Trophoblast cell (in vitro differentiated cells and primary cell): ENCODE results near the gene IQCH.
"Not testable (repeated sequence)": the region's sequence is repeated elsewhere in the genome, so short reads cannot be mapped to it uniquely, and the experiment has no call there.

Experiments
- DNase-seq, 2 donors: peaks; one replicate each; pipeline ENCODE4 v3.0.0-alpha.2; 2016
- H2AFZ ChIP-seq: 2 replicates; pipeline ENCODE4 v1.6.1; 2013; ENCODE audit warnings: low read length, moderate library complexity, mild to moderate bottlenecking; ENCODE audit not compliant: insufficient read depth, poor library complexity
- H2AK5ac ChIP-seq: 2 replicates; pipeline ENCODE4 v1.6.1; 2013; ENCODE audit warnings: mild to moderate bottlenecking, low read length
- H2BK120ac ChIP-seq: 2 replicates; pipeline ENCODE4 v1.6.1; 2013; ENCODE audit warnings: low read length, mild to moderate bottlenecking, moderate library complexity; ENCODE audit not compliant: insufficient read depth, poor library complexity
- H2BK12ac ChIP-seq: 2 replicates; pipeline ENCODE4 v1.6.1; 2013; ENCODE audit warnings: mild to moderate bottlenecking, low read length, moderate library complexity
- H2BK5ac ChIP-seq: 2 replicates; pipeline ENCODE4 v1.6.1; 2013; ENCODE audit warnings: low read length, low read depth, moderate library complexity, mild to moderate bottlenecking; ENCODE audit not compliant: poor library complexity
- H3K14ac ChIP-seq: 2 replicates; pipeline ENCODE4 v1.6.1; 2013; ENCODE audit warnings: mild to moderate bottlenecking, low read length
- H3K18ac ChIP-seq: 2 replicates; pipeline ENCODE4 v1.6.1; 2013; ENCODE audit warnings: mild to moderate bottlenecking, low read length
- H3K23ac ChIP-seq: 2 replicates; pipeline ENCODE4 v1.6.1; 2013; ENCODE audit warnings: low read length
- H3K27ac ChIP-seq: 2 replicates; pipeline ENCODE4 v1.5.1; 2013; ENCODE audit warnings: low read depth, mild to moderate bottlenecking, inconsistent platforms, low read length, moderate library complexity
- H3K27me3 ChIP-seq: 2 replicates; pipeline ENCODE4 v1.6.1; 2013; ENCODE audit warnings: inconsistent platforms, mild to moderate bottlenecking, low read length, moderate library complexity; ENCODE audit not compliant: insufficient read depth
- H3K36me3 ChIP-seq, 2 experiments: 1 replicate in 1 of 2; 2 replicates in 1 of 2; pipeline ENCODE4 v1.6.1; 2013; ENCODE audit warnings: low read length in 2 of 2, mild to moderate bottlenecking in 2 of 2, moderate library complexity in 1 of 2; ENCODE audit not compliant: insufficient read depth in 2 of 2, control insufficient read depth in 1 of 2
- H3K4ac ChIP-seq: 2 replicates; pipeline ENCODE4 v1.6.1; 2013; ENCODE audit warnings: low read depth, mild to moderate bottlenecking, low read length, moderate library complexity
- H3K4me1 ChIP-seq, 2 experiments: 1 replicate in 1 of 2; 2 replicates in 1 of 2; pipeline ENCODE4 v1.6.1; 2013; ENCODE audit warnings: low read length in 2 of 2, mild to moderate bottlenecking in 2 of 2, moderate library complexity in 1 of 2; ENCODE audit not compliant: insufficient read depth in 2 of 2, control insufficient read depth in 1 of 2
- H3K4me2 ChIP-seq: 2 replicates; pipeline ENCODE4 v1.6.1; 2013; ENCODE audit warnings: inconsistent platforms, mild to moderate bottlenecking, low read length, moderate library complexity
- H3K4me3 ChIP-seq: 2 replicates; pipeline ENCODE4 v1.5.1; 2013; ENCODE audit warnings: mild to moderate bottlenecking, low read depth, low read length, inconsistent platforms
- H3K79me1 ChIP-seq: one replicate; pipeline ENCODE4 v1.6.1; 2013; ENCODE audit warnings: low read length
- H3K79me2 ChIP-seq: 2 replicates; pipeline ENCODE4 v1.6.1; 2013; ENCODE audit warnings: low read length, mild to moderate bottlenecking; ENCODE audit not compliant: control insufficient read depth, insufficient read depth, poor library complexity
- H3K9ac ChIP-seq: 2 replicates; pipeline ENCODE4 v1.6.1; 2013; ENCODE audit warnings: mild to moderate bottlenecking, low read length
- H3K9me3 ChIP-seq: 2 replicates; pipeline ENCODE4 v1.6.1; 2013; ENCODE audit warnings: low read depth, mild to moderate bottlenecking, control low read depth, inconsistent platforms, low read length; ENCODE audit not compliant: insufficient read depth
- H4K12ac ChIP-seq: 2 replicates; pipeline ENCODE4 v1.6.1; 2013; ENCODE audit warnings: low read depth, mild to moderate bottlenecking, low read length, moderate library complexity
- H4K8ac ChIP-seq: 2 replicates; pipeline ENCODE4 v1.6.1; 2013; ENCODE audit warnings: low read depth, mild to moderate bottlenecking, low read length, moderate library complexity
- H4K91ac ChIP-seq: one replicate; pipeline ENCODE4 v1.6.1; 2013; ENCODE audit warnings: low read depth, mild to moderate bottlenecking, low read length, moderate library complexity
- WGBS: extraction: QIAGEN DNeasy Blood & Tissue Kit; methylation state at CpG from one replicate; pipeline ENCODE4 v1.1.7; 2013; ENCODE audit warnings: missing lambda C conversion rate; ENCODE audit not compliant: insufficient read length, insufficient coverage; ENCODE audit errors: extremely low coverage; 5-methylcytosine and 5-hydroxymethylcytosine counted together

The IQCH gene

GRCh38 chr15:67281714-67282113 is 27.1 kb downstream of the IQCH start:
- Histone ChIP-seq H3K18ac (no peak overlapping the region), H3K9ac (peak overlapping the region; percentile 53)

GRCh38 chr15:67285625-67286024 is 31.0 kb downstream of the IQCH start:
- H2BK12ac ChIP-seq, H2BK5ac ChIP-seq: not testable (repeated sequence)

More at GRCh38 chr15:67281714-67282113, 27.1 kb downstream of the IQCH start:
- Histone ChIP-seq H2AK5ac (no peak overlapping the region), H2AFZ (no peak overlapping the region), H3K4me3 (no peak overlapping the region), H3K27me3 (no peaks in the 10 kb centered on the region), H3K4me1 (no peaks in the 10 kb centered on the region), H4K8ac (no peak overlapping the region), H4K12ac (no peak overlapping the region), H3K4me2 (no peak overlapping the region), H2BK5ac (no peak overlapping the region), H3K14ac (no peak overlapping the region), H3K27ac (no peak overlapping the region), H3K79me1 (no peaks in the 10 kb centered on the region), H2BK120ac (no peak overlapping the region), H3K4ac (no peak overlapping the region), H2BK12ac (no peak overlapping the region), H3K79me2 (no peaks in the 10 kb centered on the region), H3K23ac (no peak overlapping the region), H4K91ac (no peak overlapping the region), H3K9me3 (no peaks in the 10 kb centered on the region), H3K36me3 (no peaks in the 10 kb centered on the region)
- WGBS = no CpG with 5 or more reads among the region's 1 CpG
- DNase-seq = no peak

GRCh38 chr15:67286400-67286799 is 31.8 kb downstream of the IQCH start:
- not testable (repeated sequence) for H3K27me3 ChIP-seq, H4K91ac ChIP-seq, H3K4ac ChIP-seq, H2BK120ac ChIP-seq, H3K27ac ChIP-seq, H3K9me3 ChIP-seq, H3K4me1 ChIP-seq, H3K4me2 ChIP-seq, H3K4me3 ChIP-seq, H2BK5ac ChIP-seq, H3K9ac ChIP-seq, DNase-seq, H2AK5ac ChIP-seq, H4K12ac ChIP-seq, H3K14ac ChIP-seq, H3K36me3 ChIP-seq, H3K79me1 ChIP-seq, H3K23ac ChIP-seq, H3K18ac ChIP-seq, H2AFZ ChIP-seq, H4K8ac ChIP-seq, H2BK12ac ChIP-seq, H3K79me2 ChIP-seq
- WGBS = no CpG with 5 or more reads among the region's 6 CpGs

More at GRCh38 chr15:67285625-67286024, 31.0 kb downstream of the IQCH start:
- H3K27ac ChIP-seq, H3K79me1 ChIP-seq, H2BK120ac ChIP-seq, H3K4me1 ChIP-seq, H3K14ac ChIP-seq, H3K23ac ChIP-seq, H2AK5ac ChIP-seq, DNase-seq, H3K4ac ChIP-seq, H4K12ac ChIP-seq, H3K79me2 ChIP-seq, H3K9me3 ChIP-seq, H3K4me3 ChIP-seq, H3K18ac ChIP-seq, H4K91ac ChIP-seq, H2AFZ ChIP-seq, H3K4me2 ChIP-seq, H4K8ac ChIP-seq, H3K36me3 ChIP-seq, H3K27me3 ChIP-seq, H3K9ac ChIP-seq: not testable (repeated sequence)

GRCh38 chr15:67290319-67290718 is 35.7 kb downstream of the IQCH start:
- H3K27me3 ChIP-seq = no peaks in the 10 kb centered on the region
- H3K9me3 ChIP-seq = no peaks in the 10 kb centered on the region
- no peak overlapping the region for H4K8ac ChIP-seq
- no peaks in the 10 kb centered on the region for H3K79me2 ChIP-seq
- no CpG with 5 or more reads among the region's 1 CpG for WGBS
- no peaks in the 10 kb centered on the region for H3K36me3 ChIP-seq
- H4K91ac ChIP-seq = no peak overlapping the region
- no peak overlapping the region for H3K4ac ChIP-seq
- no peak overlapping the region for H3K23ac ChIP-seq
- no peak overlapping the region for H2BK120ac ChIP-seq
- H3K4me1 ChIP-seq = no peaks in the 10 kb centered on the region
- no peak overlapping the region for H3K14ac ChIP-seq
- DNase-seq = peak; percentile 20 to 77
- H3K79me1 ChIP-seq = no peaks in the 10 kb centered on the region
- H3K4me2 ChIP-seq = no peak overlapping the region
- H2AFZ ChIP-seq = no peak overlapping the region
- H4K12ac ChIP-seq = no peak overlapping the region
- H2BK12ac ChIP-seq = no peak overlapping the region
- H3K4me3 ChIP-seq = no peak overlapping the region
- no peak overlapping the region for H3K18ac ChIP-seq
- no peak overlapping the region for H3K9ac ChIP-seq
- H3K27ac ChIP-seq = no peak overlapping the region
- no peak overlapping the region for H2AK5ac ChIP-seq
- no peak overlapping the region for H2BK5ac ChIP-seq
